RCC 7860 (cell line): ENCODE results near the gene GPR132.
"Not testable (repeated sequence)": the region's sequence is repeated elsewhere in the genome, so short reads cannot be mapped to it uniquely, and the experiment has no call there.

Experiments used
- DNase-seq: peaks from one replicate; pipeline ENCODE4 v3.0.0-alpha.2; 2015; ENCODE audit warnings: low spot score
- FAIRE-seq: peaks from 2 replicates; lab custom pipeline; 2012; peaks lifted over from hg19 to GRCh38; lab: Jason Lieb, UNC

GPR132 gene

GRCh38 chr14:105091517-105092170 lies 26.4 kb upstream of the GPR132 start:
- DNase-seq, result peak; percentile 80
- FAIRE-seq, result peak; percentile 78

GRCh38 chr14:105091054-105091516 lies 25.9 kb upstream of the GPR132 start:
- DNase-seq, result no peak
- FAIRE-seq, result no peak

GRCh38 chr14:105090493-105091053 lies 25.3 kb upstream of the GPR132 start:
- peak; percentile 49 for DNase-seq
- FAIRE-seq, result no peak

GRCh38 chr14:105089746-105090492 lies 24.7 kb upstream of the GPR132 start:
- no peak for FAIRE-seq
- DNase-seq, result no peak

GRCh38 chr14:105088812-105089745 lies 23.8 kb upstream of the GPR132 start:
- no peak for FAIRE-seq
- no peak for DNase-seq

GRCh38 chr14:105087963-105088811 lies 23.0 kb upstream of the GPR132 start:
- FAIRE-seq, result peak; percentile 2
- peak; percentile 75 for DNase-seq

GRCh38 chr14:105087308-105087962 lies 22.2 kb upstream of the GPR132 start:
- no peak for FAIRE-seq

GRCh38 chr14:105086833-105087307 lies 21.6 kb upstream of the GPR132 start:
- FAIRE-seq, result no peak

More at GRCh38 chr14:105087308-105087962, 22.2 kb upstream of the GPR132 start:
- peak; percentile 35 for DNase-seq

GRCh38 chr14:105085766-105086165 lies 20.5 kb upstream of the GPR132 start:
- no peak for FAIRE-seq
- DNase-seq, result no peak

More at GRCh38 chr14:105086833-105087307, 21.6 kb upstream of the GPR132 start:
- DNase-seq, result peak; percentile 55

- FAIRE-seq (no peak), DNase-seq (no peak)
Observed at GRCh38 chr14:105084741-105085571, 19.7 kb upstream of the GPR132 start.

GRCh38 chr14:105083926-105084685 lies 18.9 kb upstream of the GPR132 start:
- FAIRE-seq (no peak), DNase-seq (no peak)

- no peak for DNase-seq
- no peak for FAIRE-seq
Observed at GRCh38 chr14:105082703-105083102, 17.5 kb upstream of the GPR132 start.

- FAIRE-seq, DNase-seq: not testable (repeated sequence)
Observed at GRCh38 chr14:105081473-105081872, 16.2 kb upstream of the GPR132 start.

- DNase-seq, result no peak
- no peak for FAIRE-seq
Observed at GRCh38 chr14:105080161-105080560, 14.9 kb upstream of the GPR132 start.

- FAIRE-seq (no peak), DNase-seq (no peak)
Observed at GRCh38 chr14:105078294-105078693, 13.1 kb upstream of the GPR132 start.

- DNase-seq (no peak), FAIRE-seq (no peak)
Observed at GRCh38 chr14:105077649-105077995, 12.4 kb upstream of the GPR132 start.

- DNase-seq (no peak), FAIRE-seq (no peak)
Observed at GRCh38 chr14:105076805-105077648, 11.8 kb upstream of the GPR132 start.
